AG04449 (cell line): ENCODE measurements around the gene ADGRF5.

Source experiments
- CTCF ChIA-PET: fragments of 350-600 bp; formaldehyde crosslinking; extraction: SDS; loops from one replicate; lab custom pipeline; 2021; ENCODE audit warnings: antibody characterized with exemption; lab: Yijun Ruan, JAX
- POLR2A ChIA-PET: fragments of 400-600, 350-600 bp; formaldehyde crosslinking; extraction: SDS; loops from one replicate; lab custom pipeline; 2020; ENCODE audit warnings: antibody characterized with exemption, inconsistent platforms; lab: Yijun Ruan, JAX
- DNase-seq: peaks from one replicate; pipeline ENCODE4 v3.0.0-alpha.2; 2010; ENCODE audit warnings: low read depth, low spot score
- H3K4me3 ChIP-seq: 2 replicates; pipeline ENCODE4 v1.5.1; 2011; ENCODE audit warnings: low read depth, mild to moderate bottlenecking, control low read depth, low read length
- CTCF ChIP-seq: IDR thresholded peaks from one replicate; pipeline ENCODE4 v1.5.1; 2011; ENCODE audit warnings: mild to moderate bottlenecking, moderate library complexity, low read length, control low read depth, inconsistent platforms; ENCODE audit not compliant: insufficient read depth; ENCODE audit errors: missing control alignments

The ADGRF5 gene

GRCh38 chr6:46925563-46926253 lies 4.0 kb upstream of the ADGRF5 start:
- H3K4me3 ChIP-seq: no peak overlapping the region
- peak; percentile 12 for DNase-seq
- TF ChIP-seq CTCF: no peak
- POLR2A ChIA-PET: no interaction called here
- CTCF ChIA-PET: no interaction called here

DNA sequence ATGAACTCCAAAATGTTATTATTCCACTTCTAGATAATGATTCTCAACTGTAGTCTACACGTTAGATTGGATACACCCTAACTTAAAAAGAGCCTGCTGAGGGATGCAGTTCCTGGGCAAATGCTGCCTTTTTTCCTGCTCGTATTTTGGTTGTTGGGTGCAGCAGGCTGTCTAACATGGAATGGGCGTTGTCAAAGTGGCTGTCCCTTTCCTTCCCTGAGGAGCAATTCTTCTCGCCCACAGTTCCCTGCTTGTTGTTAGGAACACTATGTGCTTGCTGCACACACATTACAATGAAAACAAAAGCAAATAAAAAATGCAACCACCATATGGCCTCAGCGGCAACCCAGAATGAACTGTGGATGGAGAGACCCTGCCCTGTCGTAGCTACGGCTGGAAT lies 1.7 kb upstream of the ADGRF5 start:
- ChIA-PET POLR2A (interaction anchor here (0.6 kb wide), 1 partner anchor 1972 kb away, joined by 3 read pairs; no protein-coding TSS in a partner anchor), CTCF (no interaction called here)

DNA sequence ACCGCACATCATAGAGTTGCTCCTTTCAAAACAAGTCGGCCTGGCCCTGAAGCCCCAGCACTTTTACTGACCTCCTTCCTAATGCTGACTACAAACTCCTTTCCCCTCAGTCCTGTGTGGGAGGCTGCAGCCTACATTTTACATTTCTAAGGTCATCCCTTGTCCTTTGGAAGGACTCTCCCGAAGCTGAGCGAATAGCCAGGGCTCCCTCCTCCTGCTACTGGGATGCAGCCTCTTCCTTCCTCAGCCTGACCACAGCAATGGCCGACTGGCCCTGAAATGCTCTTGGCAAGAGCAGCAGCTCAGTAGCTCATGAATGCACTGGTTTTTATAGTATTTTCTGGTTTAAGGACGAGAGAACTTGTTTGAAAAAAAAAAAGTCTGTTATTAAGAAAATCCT lies 679 bp downstream of the ADGRF5 start:
- POLR2A ChIA-PET: no interaction called here
- CTCF ChIA-PET: no interaction called here
- H3K4me3 ChIP-seq: no peak overlapping the region
- no peak for DNase-seq
- TF ChIP-seq CTCF: no peak

More for the DNA sequence above, 1.7 kb upstream of the ADGRF5 start:
- DNase-seq: no peak
- no peak for TF ChIP-seq CTCF
- no peak overlapping the region for H3K4me3 ChIP-seq

GRCh38 chr6:46918806-46919205 lies 2.9 kb downstream of the ADGRF5 start:
- CTCF ChIA-PET: no interaction called here

GRCh38 chr6:46917002-46917545 lies 4.7 kb downstream of the ADGRF5 start:
- POLR2A ChIA-PET: no interaction called here
- DNase-seq: no peak
- TF ChIP-seq CTCF: no peak
- CTCF ChIA-PET: no interaction called here
- H3K4me3 ChIP-seq: no peak overlapping the region

More at GRCh38 chr6:46918806-46919205, 2.9 kb downstream of the ADGRF5 start:
- DNase-seq: no peak
- POLR2A ChIA-PET: no interaction called here
- no peak for TF ChIP-seq CTCF
- no peak overlapping the region for H3K4me3 ChIP-seq

DNA sequence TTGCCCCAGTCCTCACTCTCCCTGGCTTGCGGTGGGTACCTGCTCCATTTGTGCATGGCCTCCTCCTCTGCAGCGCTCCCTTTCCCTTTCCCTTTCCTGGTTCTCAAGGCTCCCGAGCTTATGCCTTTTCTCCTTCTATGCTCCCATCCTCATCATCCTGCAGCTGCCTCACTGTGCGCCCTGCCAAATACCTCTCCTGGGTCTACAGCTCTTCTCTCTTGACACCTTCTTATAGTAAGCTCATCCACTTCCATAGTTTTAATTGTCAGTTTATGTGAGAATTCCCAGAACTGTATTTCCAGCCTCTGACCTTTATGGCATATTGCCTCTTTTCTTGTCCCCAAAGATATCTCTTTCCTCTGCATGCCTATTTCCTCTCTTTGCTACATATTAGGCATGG lies 5.9 kb downstream of the ADGRF5 start:
- DNase-seq: no peak
- TF ChIP-seq CTCF: no peak
- ChIA-PET POLR2A (no interaction called here), CTCF (no interaction called here)
- H3K4me3 ChIP-seq: no peak overlapping the region
